ENCODE results near the gene PIK3R5.
"Not testable (repeated sequence)": the region's sequence is repeated elsewhere in the genome, so short reads cannot be mapped to it uniquely, and the experiment has no call there.

The PIK3R5 gene

DNA sequence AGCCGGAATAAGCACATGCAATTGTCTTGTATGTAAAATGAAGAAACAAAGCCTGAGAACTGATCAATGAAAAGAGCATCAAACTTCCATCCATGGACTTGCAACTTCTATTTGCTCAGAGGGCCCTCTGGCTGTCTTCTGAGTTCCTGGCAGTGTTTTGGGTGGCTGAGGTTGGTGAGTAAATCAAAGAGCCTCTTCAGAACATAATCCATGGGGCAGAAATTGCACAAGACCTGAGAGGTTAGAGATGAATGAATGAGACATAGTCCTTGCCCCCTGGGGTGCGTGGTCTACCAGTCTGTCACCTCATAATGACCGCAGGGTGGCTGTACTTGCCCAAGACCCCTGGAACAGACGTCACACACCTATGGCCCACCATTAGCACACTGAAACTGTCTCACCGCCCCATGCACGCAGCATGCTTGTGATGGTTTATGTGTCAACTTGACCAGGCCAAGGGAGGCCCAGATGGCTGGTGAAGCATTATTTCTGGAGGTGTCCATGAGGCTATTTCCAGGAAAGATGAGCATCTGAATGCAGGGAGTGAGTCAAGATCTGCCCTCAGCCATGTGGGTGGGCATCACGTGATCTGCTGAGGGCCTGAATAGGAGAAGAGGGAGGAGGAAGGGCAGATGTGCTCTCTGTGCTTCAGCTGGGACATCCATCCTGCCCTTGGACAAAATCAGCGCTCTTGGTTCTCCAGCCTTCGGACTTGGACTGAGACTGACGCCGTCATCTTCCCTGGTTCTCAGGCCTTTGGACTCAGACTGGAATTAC lies 106.3 kb downstream of the PIK3R5 start:
- Histone ChIP-seq H3K4me3 (ENCODE audit: low read depth in 1 of 5, low read length in 5 of 5) (no peak overlapping the region), H3K9me3 (ENCODE audit: control insufficient read depth in 5 of 5, low read length in 5 of 5) (peaks cover 0 to 4% (median 0%) of the 10 kb centered on the region in 5 donors), H3K27ac (ENCODE audit: low read depth, low read length) (no peak overlapping the region), H3K27me3 (ENCODE audit: control insufficient read depth in 5 of 5, insufficient read depth in 4 of 5, low read length in 5 of 5) (peaks cover 0 to 3% (median 0%) of the 10 kb centered on the region in 5 donors), H3K36me3 (ENCODE audit: control insufficient read depth in 5 of 5, insufficient read depth in 5 of 5, low read length in 5 of 5) (no peaks in the 10 kb centered on the region), H3K9ac (ENCODE audit: low read length in 5 of 5) (no peak overlapping the region), H3K4me1 (ENCODE audit: control insufficient read depth in 5 of 5, insufficient read depth in 5 of 5, low read length in 5 of 5) (peaks cover 0 to 29% (median 5%) of the 10 kb centered on the region in 5 donors)

GRCh38 chr17:8857919-8858318 lies 107.6 kb downstream of the PIK3R5 start:
- no peaks in the 10 kb centered on the region for H3K9me3 ChIP-seq (ENCODE audit: control insufficient read depth in 5 of 5, low read length in 5 of 5)
- H3K4me3 ChIP-seq (ENCODE audit: low read depth in 1 of 5, low read length in 5 of 5) = no peak overlapping the region
- H3K27ac ChIP-seq (ENCODE audit: low read depth, low read length) = no peak overlapping the region
- H3K36me3 ChIP-seq (ENCODE audit: control insufficient read depth in 5 of 5, insufficient read depth in 5 of 5, low read length in 5 of 5) = no peaks in the 10 kb centered on the region
- H3K27me3 ChIP-seq (ENCODE audit: control insufficient read depth in 5 of 5, insufficient read depth in 4 of 5, low read length in 5 of 5) = peaks cover 0 to 3% (median 0%) of the 10 kb centered on the region in 5 donors
- no peak overlapping the region for H3K9ac ChIP-seq (ENCODE audit: low read length in 5 of 5)
- peaks cover 0 to 29% (median 5%) of the 10 kb centered on the region in 5 donors for H3K4me1 ChIP-seq (ENCODE audit: control insufficient read depth in 5 of 5, insufficient read depth in 5 of 5, low read length in 5 of 5)

- Histone ChIP-seq H3K4me3 (ENCODE audit: low read depth in 1 of 5, low read length in 5 of 5) (no peak overlapping the region), H3K4me1 (ENCODE audit: control insufficient read depth in 5 of 5, insufficient read depth in 5 of 5, low read length in 5 of 5) (peaks cover 0 to 29% (median 5%) of the 10 kb centered on the region in 5 donors), H3K36me3 (ENCODE audit: control insufficient read depth in 5 of 5, insufficient read depth in 5 of 5, low read length in 5 of 5) (no peaks in the 10 kb centered on the region), H3K9ac (ENCODE audit: low read length in 5 of 5) (no peak overlapping the region), H3K27ac (ENCODE audit: low read depth, low read length) (no peak overlapping the region), H3K9me3 (ENCODE audit: control insufficient read depth in 5 of 5, low read length in 5 of 5) (no peaks in the 10 kb centered on the region), H3K27me3 (ENCODE audit: control insufficient read depth in 5 of 5, insufficient read depth in 4 of 5, low read length in 5 of 5) (peaks cover 0 to 3% (median 0%) of the 10 kb centered on the region in 5 donors)
Measured at GRCh38 chr17:8856869-8857575, 108.5 kb downstream of the PIK3R5 start.

DNA sequence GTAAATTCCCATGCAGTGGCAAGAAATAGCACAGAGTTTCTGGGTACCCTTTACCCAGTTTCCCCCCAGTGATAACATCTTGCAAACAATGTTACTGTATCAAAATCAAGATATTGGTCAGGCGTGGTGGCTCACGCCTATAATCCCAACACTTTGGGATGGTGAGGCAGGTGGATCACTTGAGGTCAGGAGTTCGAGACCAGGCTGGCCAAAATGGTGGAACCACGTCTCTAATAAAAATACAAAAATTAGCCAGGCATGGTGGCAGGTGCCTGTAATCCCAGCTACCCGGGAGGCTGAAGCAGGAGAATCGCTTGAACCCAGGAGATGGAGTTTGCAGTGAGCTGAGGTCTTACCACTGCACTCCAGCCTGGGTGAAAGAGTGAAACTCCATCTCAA lies 109.3 kb downstream of the PIK3R5 start:
- H3K27ac ChIP-seq (ENCODE audit: low read depth, low read length); H3K9me3 ChIP-seq (ENCODE audit: control insufficient read depth in 5 of 5, low read length in 5 of 5); H3K4me3 ChIP-seq (ENCODE audit: low read depth in 1 of 5, low read length in 5 of 5): not testable (repeated sequence)

DNA sequence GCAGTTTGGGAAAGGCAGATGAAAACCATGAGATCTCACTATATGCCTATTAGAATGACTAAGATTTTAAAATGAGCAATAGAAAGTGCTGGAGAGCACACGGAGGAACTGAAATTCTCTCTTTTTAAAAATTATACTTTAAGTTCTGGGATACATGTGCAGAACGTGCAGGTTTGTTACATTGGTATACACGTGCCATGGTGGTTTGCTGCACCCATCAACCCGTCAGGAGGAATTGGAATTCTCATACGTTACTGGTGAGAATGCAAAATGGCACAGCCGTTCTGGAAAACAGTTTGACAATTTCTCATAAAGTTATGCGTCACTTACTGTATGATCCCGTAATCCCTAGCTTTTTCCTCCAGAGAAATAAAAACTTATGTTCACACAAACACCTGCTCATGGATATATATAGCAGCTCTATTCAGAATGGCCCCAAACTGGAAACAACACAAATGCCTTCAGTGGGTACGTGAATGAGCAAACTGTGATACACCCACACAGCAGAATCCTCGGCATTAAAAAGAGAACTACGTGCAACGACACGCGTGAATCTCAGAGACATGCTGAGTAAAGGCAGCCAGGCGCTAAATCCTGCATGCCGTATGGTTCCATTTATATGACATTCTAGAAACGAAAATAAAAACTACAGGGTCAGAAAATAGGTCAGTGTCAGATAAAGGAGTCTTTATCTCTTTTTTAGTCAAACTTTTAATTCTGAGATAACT lies 109.9 kb downstream of the PIK3R5 start:
- no peak overlapping the region for H3K27ac ChIP-seq (ENCODE audit: low read depth, low read length)
- H3K9me3 ChIP-seq (ENCODE audit: control insufficient read depth in 5 of 5, low read length in 5 of 5) = no peaks in the 10 kb centered on the region

More for the DNA sequence above, 109.3 kb downstream of the PIK3R5 start:
- not testable (repeated sequence) for H3K9ac ChIP-seq (ENCODE audit: low read length in 5 of 5); H3K36me3 ChIP-seq (ENCODE audit: control insufficient read depth in 5 of 5, insufficient read depth in 5 of 5, low read length in 5 of 5); H3K27me3 ChIP-seq (ENCODE audit: control insufficient read depth in 5 of 5, insufficient read depth in 4 of 5, low read length in 5 of 5)
- H3K4me1 ChIP-seq (ENCODE audit: control insufficient read depth in 5 of 5, insufficient read depth in 5 of 5, low read length in 5 of 5) = peaks cover 0 to 29% (median 5%) of the 10 kb centered on the region in 5 donors

DNA sequence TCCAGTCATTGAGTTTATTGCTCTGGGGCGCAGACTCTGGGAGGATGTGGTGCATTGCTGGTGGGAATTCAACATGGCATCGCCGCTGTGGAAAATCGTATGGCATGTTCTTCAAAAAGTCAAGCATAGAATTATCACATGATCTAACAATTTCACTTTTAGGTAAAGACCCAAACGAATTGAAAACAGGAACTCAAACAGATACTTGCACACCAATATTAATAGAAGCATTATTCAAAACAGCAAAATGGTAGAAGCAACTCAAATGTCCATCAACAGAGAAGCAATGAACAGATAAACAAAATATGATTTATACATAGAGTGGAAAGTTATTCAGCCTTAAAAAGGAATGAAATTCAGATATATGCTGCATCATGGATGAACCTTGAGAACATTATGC lies 113.9 kb downstream of the PIK3R5 start:
- no peak overlapping the region for H3K27ac ChIP-seq (ENCODE audit: low read depth, low read length)
- H3K27me3 ChIP-seq (ENCODE audit: control insufficient read depth in 5 of 5, insufficient read depth in 4 of 5, low read length in 5 of 5) = peaks cover 0 to 3% (median 0%) of the 10 kb centered on the region in 5 donors
- H3K9me3 ChIP-seq (ENCODE audit: control insufficient read depth in 5 of 5, low read length in 5 of 5) = no peaks in the 10 kb centered on the region
- H3K4me3 ChIP-seq (ENCODE audit: low read depth in 1 of 5, low read length in 5 of 5) = no peak overlapping the region
- H3K9ac ChIP-seq (ENCODE audit: low read length in 5 of 5) = no peak overlapping the region
- H3K4me1 ChIP-seq (ENCODE audit: control insufficient read depth in 5 of 5, insufficient read depth in 5 of 5, low read length in 5 of 5) = no peaks in the 10 kb centered on the region
- peaks cover 0 to 3% (median 0%) of the 10 kb centered on the region in 5 donors for H3K36me3 ChIP-seq (ENCODE audit: control insufficient read depth in 5 of 5, insufficient read depth in 5 of 5, low read length in 5 of 5)

More for the DNA sequence above, 109.9 kb downstream of the PIK3R5 start:
- peaks cover 0 to 3% (median 0%) of the 10 kb centered on the region in 5 donors for H3K27me3 ChIP-seq (ENCODE audit: control insufficient read depth in 5 of 5, insufficient read depth in 4 of 5, low read length in 5 of 5)
- no peaks in the 10 kb centered on the region for H3K36me3 ChIP-seq (ENCODE audit: control insufficient read depth in 5 of 5, insufficient read depth in 5 of 5, low read length in 5 of 5)
- no peak overlapping the region for H3K9ac ChIP-seq (ENCODE audit: low read length in 5 of 5)
- peaks cover 0 to 29% (median 5%) of the 10 kb centered on the region in 5 donors for H3K4me1 ChIP-seq (ENCODE audit: control insufficient read depth in 5 of 5, insufficient read depth in 5 of 5, low read length in 5 of 5)
- H3K4me3 ChIP-seq (ENCODE audit: low read depth in 1 of 5, low read length in 5 of 5) = no peak overlapping the region

- Histone ChIP-seq H3K27me3 (ENCODE audit: control insufficient read depth in 5 of 5, insufficient read depth in 4 of 5, low read length in 5 of 5) (peaks cover 0 to 3% (median 0%) of the 10 kb centered on the region in 5 donors), H3K9me3 (ENCODE audit: control insufficient read depth in 5 of 5, low read length in 5 of 5) (no peaks in the 10 kb centered on the region), H3K9ac (ENCODE audit: low read length in 5 of 5) (no peak overlapping the region), H3K27ac (ENCODE audit: low read depth, low read length) (no peak overlapping the region), H3K36me3 (ENCODE audit: control insufficient read depth in 5 of 5, insufficient read depth in 5 of 5, low read length in 5 of 5) (peaks cover 0 to 3% (median 0%) of the 10 kb centered on the region in 5 donors), H3K4me1 (ENCODE audit: control insufficient read depth in 5 of 5, insufficient read depth in 5 of 5, low read length in 5 of 5) (no peaks in the 10 kb centered on the region), H3K4me3 (ENCODE audit: low read depth in 1 of 5, low read length in 5 of 5) (no peak overlapping the region)
Measured at GRCh38 chr17:8849311-8850041, 116.0 kb downstream of the PIK3R5 start.

- peaks cover 0 to 3% (median 0%) of the 10 kb centered on the region in 5 donors for H3K27me3 ChIP-seq (ENCODE audit: control insufficient read depth in 5 of 5, insufficient read depth in 4 of 5, low read length in 5 of 5)
- H3K4me3 ChIP-seq (ENCODE audit: low read depth in 1 of 5, low read length in 5 of 5) = no peak overlapping the region
- peaks cover 0 to 3% (median 0%) of the 10 kb centered on the region in 5 donors for H3K36me3 ChIP-seq (ENCODE audit: control insufficient read depth in 5 of 5, insufficient read depth in 5 of 5, low read length in 5 of 5)
- H3K9me3 ChIP-seq (ENCODE audit: control insufficient read depth in 5 of 5, low read length in 5 of 5) = no peaks in the 10 kb centered on the region
- H3K27ac ChIP-seq (ENCODE audit: low read depth, low read length) = no peak overlapping the region
- no peak overlapping the region for H3K9ac ChIP-seq (ENCODE audit: low read length in 5 of 5)
- peaks cover 0 to 10% (median 2%) of the 10 kb centered on the region in 5 donors for H3K4me1 ChIP-seq (ENCODE audit: control insufficient read depth in 5 of 5, insufficient read depth in 5 of 5, low read length in 5 of 5)
Measured at GRCh38 chr17:8847891-8848290, 117.6 kb downstream of the PIK3R5 start.

DNA sequence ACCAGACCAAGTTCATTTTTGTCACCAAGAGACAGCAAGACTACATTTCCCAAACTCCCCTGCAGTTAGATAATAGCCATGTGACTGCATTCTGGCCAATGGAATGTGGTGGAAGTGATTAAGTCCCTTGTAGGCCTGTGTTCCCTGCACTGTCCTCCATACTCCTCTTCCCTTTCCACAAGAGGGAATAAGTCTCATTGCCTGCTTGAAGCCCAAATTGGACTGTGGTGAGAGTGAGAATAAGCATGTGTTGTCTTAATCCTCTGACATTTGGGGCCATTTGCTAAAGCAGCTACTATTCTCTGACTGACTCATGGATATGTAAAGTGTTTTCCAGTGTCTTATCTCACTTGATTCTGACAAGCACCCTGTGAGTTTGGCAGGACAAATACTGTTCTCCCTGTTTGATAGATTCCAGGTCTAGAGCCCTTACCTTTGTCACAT lies 118.7 kb downstream of the PIK3R5 start:
- H3K36me3 ChIP-seq (ENCODE audit: control insufficient read depth in 5 of 5, insufficient read depth in 5 of 5, low read length in 5 of 5) = peaks cover 0 to 3% (median 0%) of the 10 kb centered on the region in 5 donors
- H3K9ac ChIP-seq (ENCODE audit: low read length in 5 of 5) = no peak overlapping the region
- H3K27me3 ChIP-seq (ENCODE audit: control insufficient read depth in 5 of 5, insufficient read depth in 4 of 5, low read length in 5 of 5) = peaks cover 0 to 3% (median 0%) of the 10 kb centered on the region in 5 donors
- no peak overlapping the region for H3K4me3 ChIP-seq (ENCODE audit: low read depth in 1 of 5, low read length in 5 of 5)
- H3K27ac ChIP-seq (ENCODE audit: low read depth, low read length) = no peak overlapping the region
- peaks cover 0 to 13% (median 2%) of the 10 kb centered on the region in 5 donors for H3K4me1 ChIP-seq (ENCODE audit: control insufficient read depth in 5 of 5, insufficient read depth in 5 of 5, low read length in 5 of 5)
- H3K9me3 ChIP-seq (ENCODE audit: control insufficient read depth in 5 of 5, low read length in 5 of 5) = no peaks in the 10 kb centered on the region
